Activated CD4-positive, alpha-beta memory T cell treated with anti-CD3 and anti-CD28 coated beads for 36 hours (primary cell): Measurements from ENCODE around the gene HCFC1R1. TPM values are rescaled to one million over a fixed set of nuclear protein-coding genes. Genes with fewer than 3 reads are reported as not detected.

Experiments
- CTCF ChIA-PET: fragments of 350-600 bp; sonication (Branson Sonifier 250); formaldehyde crosslinking; loops from one replicate; lab custom pipeline; 2021; ENCODE audit warnings: antibody characterized with exemption, inconsistent platforms; lab: Charles Lee
- POLR2A ChIA-PET: fragments of 350-600 bp; sonication (Branson Sonifier 250); formaldehyde crosslinking; loops from one replicate; lab custom pipeline; 2021; ENCODE audit warnings: antibody characterized with exemption; lab: Charles Lee
- DNase-seq: peaks from one replicate; pipeline ENCODE4 v3.0.0-alpha.2; 2020
- H3K27ac Mint-ChIP-seq: one replicate; pipeline ENCODE4 v1.8.0; 2021; ENCODE audit warnings: mixed read lengths
- H3K27me3 Mint-ChIP-seq: one replicate; pipeline ENCODE4 v1.8.0; 2021; ENCODE audit warnings: mixed read lengths
- H3K36me3 Mint-ChIP-seq: one replicate; pipeline ENCODE4 v1.8.0; 2021; ENCODE audit warnings: mixed read lengths
- H3K4me1 Mint-ChIP-seq: one replicate; pipeline ENCODE4 v1.8.0; 2021; ENCODE audit warnings: low read depth, mixed read lengths
- H3K4me3 Mint-ChIP-seq: one replicate; pipeline ENCODE4 v1.8.0; 2021; ENCODE audit warnings: mild to moderate bottlenecking, mixed read lengths
- H3K9me3 Mint-ChIP-seq: one replicate; pipeline ENCODE4 v1.8.0; 2021; ENCODE audit warnings: mixed read lengths
- intact Hi-C: fragments of 100-400 bp; cut with micrococcal nuclease; formaldehyde crosslinking; loops from one replicate; pipeline ENCODE4 v1.15.1; 2023
- total RNA-seq, 2 experiments: library from RNA; stranded (reverse); gene quantifications; one replicate each; pipeline ENCODE4 v1.2.3, GENCODE V29; 2021

HCFC1R1 gene
- total RNA-seq, 2 experiments from 2014 or later: 31.8 to 32.8 TPM

DNA sequence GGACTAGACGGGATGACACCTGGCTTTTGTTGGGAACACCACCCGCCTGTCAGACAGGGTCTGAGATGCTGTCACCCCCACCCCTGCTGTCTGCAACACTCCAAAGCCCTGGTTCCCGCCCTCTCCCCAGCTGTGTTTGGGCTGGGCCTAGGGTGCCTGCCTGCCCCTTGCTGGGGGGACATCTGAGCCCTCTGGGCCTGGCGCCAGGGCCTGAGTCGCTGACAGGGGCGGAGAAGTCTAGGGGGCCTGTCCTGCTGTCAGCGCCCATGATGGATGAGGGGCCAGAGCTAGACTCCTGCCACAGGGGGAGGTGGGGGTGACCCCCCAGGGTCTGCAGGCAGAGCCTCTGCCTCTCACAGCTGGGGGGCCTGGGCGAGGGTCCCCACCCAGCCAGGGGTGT lies 35.9 kb downstream of the HCFC1R1 start:
- H3K27ac Mint-ChIP-seq: no peak overlapping the region
- DNase-seq: no peak
- H3K4me1 Mint-ChIP-seq: peaks cover 4% of the 10 kb centered on the region
- no peaks in the 10 kb centered on the region for H3K36me3 Mint-ChIP-seq
- no peaks in the 10 kb centered on the region for H3K9me3 Mint-ChIP-seq
- H3K4me3 Mint-ChIP-seq: no peak overlapping the region
- peaks cover 2% of the 10 kb centered on the region for H3K27me3 Mint-ChIP-seq
- intact Hi-C loops: no loop called here
- ChIA-PET POLR2A (no interaction called here), CTCF (interaction anchor here (0.9 kb wide), 1 partner anchor 41 kb away, joined by 4 read pairs; no protein-coding TSS in a partner anchor)

- DNase-seq: no peak
- H3K27ac Mint-ChIP-seq: no peak overlapping the region
- intact Hi-C loops: no loop called here
- no peaks in the 10 kb centered on the region for H3K9me3 Mint-ChIP-seq
- ChIA-PET POLR2A (no interaction called here), CTCF (no interaction called here)
- H3K4me3 Mint-ChIP-seq: no peak overlapping the region
- peaks cover 4% of the 10 kb centered on the region for H3K4me1 Mint-ChIP-seq
- H3K27me3 Mint-ChIP-seq: peaks cover 2% of the 10 kb centered on the region
- H3K36me3 Mint-ChIP-seq: no peaks in the 10 kb centered on the region
Measured at GRCh38 chr16:2987286-2987685, 36.5 kb downstream of the HCFC1R1 start.

GRCh38 chr16:2986623-2987188 lies 37.0 kb downstream of the HCFC1R1 start:
- Mint-ChIP-seq H3K27ac (no peak overlapping the region), H3K4me3 (no peak overlapping the region), H3K27me3 (peaks cover 2% of the 10 kb centered on the region), H3K4me1 (peaks cover 5% of the 10 kb centered on the region), H3K36me3 (no peaks in the 10 kb centered on the region), H3K9me3 (no peaks in the 10 kb centered on the region)
- no peak for DNase-seq
- ChIA-PET POLR2A (no interaction called here), CTCF (no interaction called here)
- intact Hi-C loops: no loop called here

- DNase-seq: no peak
- intact Hi-C loops: no loop called here
Measured at GRCh38 chr16:2985893-2986355, 37.8 kb downstream of the HCFC1R1 start.

GRCh38 chr16:2985462-2985861 lies 38.3 kb downstream of the HCFC1R1 start:
- POLR2A ChIA-PET: no interaction called here
- Mint-ChIP-seq H3K36me3 (no peaks in the 10 kb centered on the region), H3K4me3 (no peak overlapping the region), H3K27ac (no peak overlapping the region), H3K27me3 (peaks cover under 1% of the 10 kb centered on the region), H3K9me3 (no peaks in the 10 kb centered on the region), H3K4me1 (peaks cover 8% of the 10 kb centered on the region)
- DNase-seq: no peak
- intact Hi-C loops: no loop called here
- CTCF ChIA-PET: interaction anchor here (0.5 to 1.8 kb wide), 3 partner anchors 24 to 144 kb away, joined by 4 to 7 read pairs (median 5); no protein-coding TSS in a partner anchor

More at GRCh38 chr16:2985893-2986355, 37.8 kb downstream of the HCFC1R1 start:
- Mint-ChIP-seq H3K4me1 (peaks cover 6% of the 10 kb centered on the region), H3K36me3 (no peaks in the 10 kb centered on the region), H3K27me3 (peaks cover 2% of the 10 kb centered on the region), H3K4me3 (no peak overlapping the region), H3K9me3 (no peaks in the 10 kb centered on the region), H3K27ac (no peak overlapping the region)
- ChIA-PET POLR2A (no interaction called here), CTCF (interaction anchor here (0.5 to 1.8 kb wide), 2 partner anchors 25 to 46 kb away, joined by 5 to 7 read pairs; no protein-coding TSS in a partner anchor)

DNA sequence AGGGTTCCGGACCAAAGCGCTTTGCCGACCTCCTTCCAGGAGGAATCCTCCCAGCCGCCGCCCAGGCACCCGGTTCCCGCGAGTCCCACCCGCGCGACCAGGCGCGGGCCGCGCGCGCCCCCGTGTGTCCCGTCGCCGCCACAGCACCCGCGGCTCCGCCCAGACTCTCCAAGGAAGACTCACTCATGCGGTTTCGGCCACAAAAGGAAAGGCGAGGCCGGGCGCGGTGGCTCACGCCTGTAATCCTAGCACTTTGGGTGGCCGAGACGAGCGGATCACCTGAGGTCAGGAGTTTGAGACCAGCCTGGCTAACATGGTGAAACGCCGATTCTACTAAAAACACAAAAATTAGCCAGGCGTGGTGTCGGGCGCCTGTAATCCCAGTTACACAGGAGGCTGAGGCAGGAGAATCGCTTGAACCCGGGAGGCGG lies 40.0 kb downstream of the HCFC1R1 start:
- Mint-ChIP-seq H3K27me3 (no peaks in the 10 kb centered on the region), H3K36me3 (peaks cover 7% of the 10 kb centered on the region), H3K4me3 (peak overlapping the region; percentile 29), H3K27ac (no peak overlapping the region), H3K4me1 (peaks cover 13% of the 10 kb centered on the region), H3K9me3 (no peaks in the 10 kb centered on the region)
- peak; percentile 89 for DNase-seq
- CTCF ChIA-PET: interaction anchor here (0.8 to 1.6 kb wide), 4 partner anchors 12 to 48 kb away, joined by 3 to 4 read pairs (median 4); no protein-coding TSS in a partner anchor
- intact Hi-C loops: loop anchor here (5.0 kb wide), 1 partner anchor 76 kb away; no protein-coding TSS in a partner anchor
- POLR2A ChIA-PET: interaction anchor here (1.5 kb wide), 1 partner anchor 13 kb away, joined by 3 read pairs; no protein-coding TSS in a partner anchor

GRCh38 chr16:2982402-2982801 lies 41.3 kb downstream of the HCFC1R1 start:
- peaks cover 12% of the 10 kb centered on the region for H3K36me3 Mint-ChIP-seq
- no peak for DNase-seq
- H3K9me3 Mint-ChIP-seq: no peaks in the 10 kb centered on the region
- CTCF ChIA-PET: interaction anchor here (0.6 to 1.6 kb wide), 4 partner anchors 10 to 49 kb away, joined by 3 to 6 read pairs (median 3); partner anchors contain the start of gene PAQR4
- H3K4me3 Mint-ChIP-seq: no peak overlapping the region
- H3K27me3 Mint-ChIP-seq: no peaks in the 10 kb centered on the region
- peaks cover 15% of the 10 kb centered on the region for H3K4me1 Mint-ChIP-seq
- H3K27ac Mint-ChIP-seq: no peak overlapping the region
- intact Hi-C loops: loop anchor here (5.0 kb wide), 1 partner anchor 75 kb away; no protein-coding TSS in a partner anchor
- POLR2A ChIA-PET: interaction anchor here (1.3 to 1.5 kb wide), 2 partner anchors 12 to 14 kb away, joined by 3 read pairs; no protein-coding TSS in a partner anchor

DNA sequence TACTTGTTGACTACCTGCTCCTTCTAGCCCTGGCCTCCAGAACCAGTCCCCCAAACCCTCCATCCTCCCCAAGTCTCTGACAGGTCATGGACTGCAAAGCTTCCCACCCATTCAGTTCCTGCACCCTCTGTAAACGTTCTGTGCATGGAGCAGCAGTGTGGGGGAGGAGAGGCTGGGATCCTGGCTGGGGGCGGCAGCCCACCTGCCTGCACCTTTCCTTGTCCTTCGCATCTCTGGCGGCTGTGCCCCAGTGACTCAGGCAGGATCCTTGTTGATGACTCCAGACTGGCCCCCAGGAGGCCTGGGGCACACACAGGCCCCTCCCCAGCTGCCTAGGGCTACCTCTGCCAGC lies 41.9 kb downstream of the HCFC1R1 start:
- POLR2A ChIA-PET: interaction anchor here (1.1 to 1.3 kb wide), 3 partner anchors 10 to 39 kb away, joined by 3 to 4 read pairs (median 3); no protein-coding TSS in a partner anchor
- Mint-ChIP-seq H3K36me3 (peaks cover 17% of the 10 kb centered on the region), H3K4me3 (peak overlapping the region; percentile 62), H3K27ac (no peak overlapping the region), H3K27me3 (no peaks in the 10 kb centered on the region), H3K4me1 (peaks cover 15% of the 10 kb centered on the region), H3K9me3 (no peaks in the 10 kb centered on the region)
- no peak for DNase-seq
- intact Hi-C loops: loop anchor here (5.0 kb wide), 1 partner anchor 75 kb away; no protein-coding TSS in a partner anchor
- CTCF ChIA-PET: interaction anchor here (1.2 to 1.6 kb wide), 3 partner anchors 9 to 50 kb away, joined by 3 read pairs; no protein-coding TSS in a partner anchor

GRCh38 chr16:2981177-2981898 lies 42.4 kb downstream of the HCFC1R1 start:
- no peaks in the 10 kb centered on the region for H3K9me3 Mint-ChIP-seq
- peaks cover 18% of the 10 kb centered on the region for H3K36me3 Mint-ChIP-seq
- DNase-seq: no peak
- POLR2A ChIA-PET: interaction anchor here (1.1 to 1.3 kb wide), 3 partner anchors 9 to 40 kb away, joined by 3 to 4 read pairs (median 3); no protein-coding TSS in a partner anchor
- H3K27me3 Mint-ChIP-seq: no peaks in the 10 kb centered on the region
- H3K4me1 Mint-ChIP-seq: peaks cover 15% of the 10 kb centered on the region
- H3K27ac Mint-ChIP-seq: peak overlapping the region; percentile 81
- intact Hi-C loops: loop anchor here (5.0 kb wide), 1 partner anchor 74 kb away; no protein-coding TSS in a partner anchor
- peak overlapping the region; percentile 87 for H3K4me3 Mint-ChIP-seq
- CTCF ChIA-PET: interaction anchor here (0.8 to 1.9 kb wide), 6 partner anchors 9 to 79 kb away, joined by 3 to 7 read pairs (median 3); no protein-coding TSS in a partner anchor

DNA sequence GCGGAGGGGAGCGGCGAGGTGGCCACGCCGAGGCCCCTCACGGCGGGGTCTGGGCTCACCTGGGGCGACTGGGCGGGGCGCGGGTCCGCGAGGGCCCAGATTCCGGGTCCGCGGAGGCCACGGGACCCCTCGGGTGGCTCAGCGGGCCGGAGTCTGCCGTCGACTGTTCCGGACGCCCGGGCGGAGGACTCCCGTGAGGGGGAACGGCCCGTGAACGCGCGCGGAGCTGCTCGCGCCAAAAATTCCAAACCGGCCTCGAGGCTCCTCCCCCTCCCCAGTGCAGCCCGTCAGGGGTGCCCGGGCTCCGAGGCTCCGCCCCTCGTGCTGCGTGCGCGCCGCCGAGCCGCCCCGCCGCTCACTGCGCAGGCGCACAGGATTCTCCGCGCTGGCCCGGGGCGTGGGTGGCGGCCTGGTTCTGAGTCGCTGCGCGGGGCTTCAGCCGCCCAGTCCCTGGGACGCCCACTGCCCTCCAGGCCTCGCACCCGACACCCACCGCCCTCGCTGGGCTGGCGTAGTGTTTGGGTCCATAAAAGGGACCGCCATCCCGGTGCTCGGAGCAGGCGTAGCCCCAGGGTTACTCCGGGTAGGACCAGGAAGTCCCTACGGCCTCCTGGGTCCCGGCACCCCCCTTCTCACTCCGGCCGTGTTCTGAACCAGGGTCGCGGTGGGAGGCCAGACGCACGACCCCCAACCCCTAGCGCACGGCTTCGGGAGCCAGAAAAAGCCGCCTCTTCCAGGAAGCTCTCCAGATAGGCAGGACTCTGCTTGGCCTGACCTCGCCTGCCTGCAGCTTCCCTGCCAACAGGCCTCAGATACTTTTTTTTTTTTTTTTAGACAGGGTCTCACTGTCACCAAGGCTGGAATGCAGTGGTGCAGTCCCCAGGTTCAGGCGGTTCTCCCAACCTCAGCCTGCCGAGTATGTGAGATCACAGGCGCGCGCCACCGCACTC lies 43.2 kb downstream of the HCFC1R1 start, which contains the start of gene PKMYT1:
Gene PKMYT1, minus strand, starts transcription at position 220 of the 950 bp plus-strand sequence. CDS start 789 bp downstream, outside the sequence.
- Mint-ChIP-seq H3K9me3 (no peaks in the 10 kb centered on the region), H3K4me3 (peak within 1 kb of the TSS; percentile 87), H3K27ac (peak within 1 kb of the TSS; percentile 81), H3K27me3 (no peaks in the 10 kb centered on the region), H3K4me1 (peaks cover 15% of the 10 kb centered on the region), H3K36me3 (peaks cover 24% of the 10 kb centered on the region)
- intact Hi-C loops: loop anchor here (1.0 to 5.0 kb wide), 2 partner anchors 11 to 73 kb away; partner anchors contain the start of gene PAQR4
- ChIA-PET CTCF (interaction anchor here (0.7 to 1.9 kb wide), 7 partner anchors 8 to 79 kb away, joined by 3 to 7 read pairs (median 3); no protein-coding TSS in a partner anchor), POLR2A (interaction anchor here (0.6 to 1.7 kb wide), 7 partner anchors 8 to 41 kb away, joined by 3 to 14 read pairs (median 3); partner anchors contain the start of gene PAQR4)
- DNase-seq: peak; percentile 96
